Measurements from ENCODE around the gene C11orf86.
A peak's percentile ranks its signal among the peaks of the same experiment; 100 is the strongest.
"Not testable (repeated sequence)": the region's sequence is repeated elsewhere in the genome, so short reads cannot be mapped to it uniquely, and the experiment has no call there.

Gene C11orf86

GRCh38 chr11:66957971-66958231 is 17.2 kb upstream of the C11orf86 start:
- no peak for DNase-seq
- TF ChIP-seq GATA1 (IDR thresholded peaks at IDR 0.05; ENCODE audit: low read depth, low read length), result no peak
- no peak for TF ChIP-seq POLR2A (IDR thresholded peaks at IDR 0.05; ENCODE audit: low read length)

- peak; percentile 98 to 99 for DNase-seq
- TF ChIP-seq POLR2A (IDR thresholded peaks at IDR 0.05; ENCODE audit: low read length), result peak; percentile 79
- no peak for TF ChIP-seq GATA1 (IDR thresholded peaks at IDR 0.05; ENCODE audit: low read depth, low read length)
Measured at GRCh38 chr11:66958232-66958955, 16.7 kb upstream of the C11orf86 start, which contains the start of gene PC. Gene PC (minus strand): TSS chr11:66958383. CDS start chr11:66872159, 86,224 bp downstream.

- DNase-seq, result no peak
- TF ChIP-seq GATA1 (IDR thresholded peaks at IDR 0.05; ENCODE audit: low read depth, low read length) (no peak), POLR2A (IDR thresholded peaks at IDR 0.05; ENCODE audit: low read length) (no peak)
Measured at GRCh38 chr11:66958956-66959274, 16.2 kb upstream of the C11orf86 start.

GRCh38 chr11:66961691-66962213 is 13.4 kb upstream of the C11orf86 start:
- DNase-seq, result not testable (repeated sequence)

- TF ChIP-seq POLR2A (IDR thresholded peaks at IDR 0.05; ENCODE audit: low read length) (no peak), GATA1 (IDR thresholded peaks at IDR 0.05; ENCODE audit: low read depth, low read length) (no peak)
- DNase-seq, result no peak
Measured at GRCh38 chr11:66962247-66962646, 12.9 kb upstream of the C11orf86 start.

GRCh38 chr11:66962801-66963200 is 12.3 kb upstream of the C11orf86 start:
- TF ChIP-seq GATA1 (IDR thresholded peaks at IDR 0.05; ENCODE audit: low read depth, low read length) (no peak), POLR2A (IDR thresholded peaks at IDR 0.05; ENCODE audit: low read length) (no peak)
- no peak for DNase-seq

GRCh38 chr11:66964495-66964894 is 10.6 kb upstream of the C11orf86 start:
- DNase-seq, result no peak
- TF ChIP-seq POLR2A (IDR thresholded peaks at IDR 0.05; ENCODE audit: low read length) (no peak), GATA1 (IDR thresholded peaks at IDR 0.05; ENCODE audit: low read depth, low read length) (no peak)

- no peak for DNase-seq
- TF ChIP-seq GATA1 (IDR thresholded peaks at IDR 0.05; ENCODE audit: low read depth, low read length) (no peak), POLR2A (IDR thresholded peaks at IDR 0.05; ENCODE audit: low read length) (no peak)
Measured at GRCh38 chr11:66966351-66966750, 8.8 kb upstream of the C11orf86 start.

- DNase-seq, result no peak
- TF ChIP-seq GATA1 (IDR thresholded peaks at IDR 0.05; ENCODE audit: low read depth, low read length) (no peak), POLR2A (IDR thresholded peaks at IDR 0.05; ENCODE audit: low read length) (no peak)
Measured at GRCh38 chr11:66967670-66968425, 7.3 kb upstream of the C11orf86 start.

- DNase-seq, result no peak
- TF ChIP-seq POLR2A (IDR thresholded peaks at IDR 0.05; ENCODE audit: low read length), result no peak
- no peak for TF ChIP-seq GATA1 (IDR thresholded peaks at IDR 0.05; ENCODE audit: low read depth, low read length)
Measured at GRCh38 chr11:66969584-66970225, 5.4 kb upstream of the C11orf86 start.

GRCh38 chr11:66970371-66970806 is 4.7 kb upstream of the C11orf86 start:
- no peak for TF ChIP-seq POLR2A (IDR thresholded peaks at IDR 0.05; ENCODE audit: low read length)
- no peak for TF ChIP-seq GATA1 (IDR thresholded peaks at IDR 0.05; ENCODE audit: low read depth, low read length)
- DNase-seq, result no peak

- DNase-seq, result no peak
- TF ChIP-seq GATA1 (IDR thresholded peaks at IDR 0.05; ENCODE audit: low read depth, low read length) (no peak), POLR2A (IDR thresholded peaks at IDR 0.05; ENCODE audit: low read length) (no peak)
Measured at GRCh38 chr11:66970807-66971442, 4.2 kb upstream of the C11orf86 start.

GRCh38 chr11:66971488-66971887 is 3.6 kb upstream of the C11orf86 start:
- no peak for DNase-seq
- no peak for TF ChIP-seq POLR2A (IDR thresholded peaks at IDR 0.05; ENCODE audit: low read length)
- TF ChIP-seq GATA1 (IDR thresholded peaks at IDR 0.05; ENCODE audit: low read depth, low read length), result no peak

- TF ChIP-seq POLR2A (IDR thresholded peaks at IDR 0.05; ENCODE audit: low read length) (no peak), GATA1 (IDR thresholded peaks at IDR 0.05; ENCODE audit: low read depth, low read length) (no peak)
- no peak for DNase-seq
Measured at GRCh38 chr11:66973956-66974580, 1.0 kb upstream of the C11orf86 start.
